ENCODE data around the gene LRRD1. TPM values are rescaled to one million over a fixed set of nuclear protein-coding genes. Genes with fewer than 3 reads are reported as not detected.
"Not testable (repeated sequence)": the region's sequence is repeated elsewhere in the genome, so short reads cannot be mapped to it uniquely, and the experiment has no call there.

LRRD1 gene
- total RNA-seq, 2 donors from 2014 or later, result 0.81 TPM; not detected in 1

GRCh38 chr7:92116949-92117348, 62.0 kb downstream of the LRRD1 start:
- DNase-seq (ENCODE audit: low spot score) (no peak), ATAC-seq (ENCODE audit: insufficient number of reproducible peaks, low FRiP score, low read depth) (no peak)
- no peaks in the 10 kb centered on the region for H3K4me1 ChIP-seq (ENCODE audit: control insufficient read depth in 1 of 2, low read depth in 2 of 2)
- no peak overlapping the region for H3K27ac ChIP-seq
- TF ChIP-seq CTCF (IDR thresholded peaks at IDR 0.05), result no peak
- no peaks in the 10 kb centered on the region for H3K9me3 ChIP-seq
- no peak overlapping the region for H3K4me3 ChIP-seq
- peaks cover 24% of the 10 kb centered on the region for H3K36me3 ChIP-seq
- no peaks in the 10 kb centered on the region for H3K27me3 ChIP-seq (replicated peaks; ENCODE audit: insufficient read depth)

DNA sequence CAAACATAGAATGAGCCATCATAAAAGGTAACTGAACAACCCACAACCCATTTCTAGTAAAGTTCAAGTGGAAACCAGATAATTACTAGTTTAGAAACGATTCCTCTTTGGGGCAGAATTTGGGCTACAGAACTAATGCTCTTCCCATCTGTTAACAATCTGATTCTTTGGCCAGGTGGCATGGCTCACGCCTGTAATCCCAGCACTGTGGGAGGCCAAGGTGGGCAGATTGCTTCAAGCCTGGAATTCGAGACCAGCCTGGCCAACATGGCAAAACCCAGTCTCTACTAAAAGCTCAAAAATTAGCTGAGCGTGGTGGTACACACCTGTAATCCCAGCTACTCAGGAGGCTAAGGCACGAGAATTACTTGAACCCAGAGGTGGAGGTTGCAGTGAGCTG, 63.1 kb downstream of the LRRD1 start:
- no peak overlapping the region for H3K4me3 ChIP-seq
- no peaks in the 10 kb centered on the region for H3K4me1 ChIP-seq (ENCODE audit: control insufficient read depth in 1 of 2, low read depth in 2 of 2)
- DNase-seq (ENCODE audit: low spot score), result no peak
- no peak for ATAC-seq (ENCODE audit: insufficient number of reproducible peaks, low FRiP score, low read depth)
- peaks cover 19% of the 10 kb centered on the region for H3K36me3 ChIP-seq
- TF ChIP-seq CTCF (IDR thresholded peaks at IDR 0.05), result no peak
- H3K27ac ChIP-seq, result no peak overlapping the region
- no peaks in the 10 kb centered on the region for H3K27me3 ChIP-seq (replicated peaks; ENCODE audit: insufficient read depth)
- no peaks in the 10 kb centered on the region for H3K9me3 ChIP-seq

DNA sequence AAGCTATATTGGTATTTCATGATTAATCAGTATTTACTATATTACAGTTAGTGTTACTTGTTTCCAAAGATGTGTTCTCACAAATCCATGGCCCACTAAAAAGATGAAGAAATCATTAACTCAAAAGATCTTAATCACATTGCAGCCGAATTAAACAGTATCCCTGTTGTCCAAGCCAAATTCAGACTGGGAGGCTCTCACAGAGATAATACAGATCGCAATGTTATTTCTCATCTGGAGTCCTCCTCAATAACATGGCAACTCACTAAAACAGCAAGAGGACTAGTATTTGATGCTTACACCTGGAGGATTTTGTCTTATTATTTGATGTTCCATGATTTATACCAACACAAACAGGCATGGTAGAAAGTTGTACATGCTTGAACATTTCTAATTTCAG, 68.1 kb downstream of the LRRD1 start:
- H3K9me3 ChIP-seq, result no peaks in the 10 kb centered on the region
- no peak for TF ChIP-seq CTCF (IDR thresholded peaks at IDR 0.05)
- no peak overlapping the region for H3K4me3 ChIP-seq
- H3K36me3 ChIP-seq, result peaks cover 17% of the 10 kb centered on the region
- no peaks in the 10 kb centered on the region for H3K4me1 ChIP-seq (ENCODE audit: control insufficient read depth in 1 of 2, low read depth in 2 of 2)
- ATAC-seq (ENCODE audit: insufficient number of reproducible peaks, low FRiP score, low read depth), result no peak
- no peak for DNase-seq (ENCODE audit: low spot score)
- no peak overlapping the region for H3K27ac ChIP-seq
- no peaks in the 10 kb centered on the region for H3K27me3 ChIP-seq (replicated peaks; ENCODE audit: insufficient read depth)

GRCh38 chr7:92108821-92109220, 70.1 kb downstream of the LRRD1 start:
- H3K27me3 ChIP-seq (replicated peaks; ENCODE audit: insufficient read depth), result no peaks in the 10 kb centered on the region
- H3K9me3 ChIP-seq, result no peaks in the 10 kb centered on the region
- no peak overlapping the region for H3K4me3 ChIP-seq
- DNase-seq (ENCODE audit: low spot score) (no peak), ATAC-seq (ENCODE audit: insufficient number of reproducible peaks, low FRiP score, low read depth) (no peak)
- TF ChIP-seq CTCF (IDR thresholded peaks at IDR 0.05), result no peak
- H3K4me1 ChIP-seq (ENCODE audit: control insufficient read depth in 1 of 2, low read depth in 2 of 2), result no peaks in the 10 kb centered on the region
- H3K36me3 ChIP-seq, result peaks cover 26% of the 10 kb centered on the region
- H3K27ac ChIP-seq, result no peak overlapping the region

- H3K27me3 ChIP-seq (replicated peaks; ENCODE audit: insufficient read depth); DNase-seq (ENCODE audit: low spot score); H3K9me3 ChIP-seq; H3K27ac ChIP-seq; H3K4me1 ChIP-seq (ENCODE audit: control insufficient read depth in 1 of 2, low read depth in 2 of 2); H3K4me3 ChIP-seq; ATAC-seq (ENCODE audit: insufficient number of reproducible peaks, low FRiP score, low read depth): not testable (repeated sequence)
- peaks cover 45% of the 10 kb centered on the region for H3K36me3 ChIP-seq
These were observed 76.1 kb downstream of the LRRD1 start for GRCh38 chr7:92102862-92103261.

- H3K4me3 ChIP-seq, result no peak overlapping the region
- H3K9me3 ChIP-seq, result no peaks in the 10 kb centered on the region
- no peak for DNase-seq (ENCODE audit: low spot score)
- TF ChIP-seq CTCF (IDR thresholded peaks at IDR 0.05), result no peak
- no peak overlapping the region for H3K27ac ChIP-seq
- no peaks in the 10 kb centered on the region for H3K27me3 ChIP-seq (replicated peaks; ENCODE audit: insufficient read depth)
- no peaks in the 10 kb centered on the region for H3K4me1 ChIP-seq (ENCODE audit: control insufficient read depth in 1 of 2, low read depth in 2 of 2)
- no peak for ATAC-seq (ENCODE audit: insufficient number of reproducible peaks, low FRiP score, low read depth)
- H3K36me3 ChIP-seq, result peaks cover 52% of the 10 kb centered on the region
These were observed 78.4 kb downstream of the LRRD1 start for GRCh38 chr7:92100534-92100933.

All from thoracic aorta (tissue), 2 donors.